Measurements from ENCODE around the gene PRELP. TPM values are rescaled to one million over a fixed set of nuclear protein-coding genes. Genes with fewer than 3 reads are reported as not detected.
A peak's percentile ranks its signal among the peaks of the same experiment; 100 is the strongest.

The PRELP gene
- total RNA-seq, 2 donors from 2014 or later = 232 to 244 TPM

- Histone ChIP-seq H3K4me3 (no peak overlapping the region), H3K4me1 (ENCODE audit: control insufficient read depth in 1 of 2, low read depth in 2 of 2) (peaks cover 7 to 37% of the 10 kb centered on the region in 2 donors), H3K27ac (peak overlapping the region; percentile 39 to 95), H3K36me3 (no peaks in the 10 kb centered on the region), H3K9me3 (no peaks in the 10 kb centered on the region), H3K27me3 (replicated peaks; ENCODE audit: insufficient read depth) (no peaks in the 10 kb centered on the region)
- DNase-seq (ENCODE audit: low spot score) = no peak
- no peak for TF ChIP-seq CTCF (IDR thresholded peaks at IDR 0.05)
- ATAC-seq (ENCODE audit: insufficient number of reproducible peaks, low FRiP score, low read depth) = no peak
These were observed 1.8 kb upstream of the PRELP start for GRCh38 chr1:203473781-203474305.

GRCh38 chr1:203476216-203476814, 709 bp downstream of the PRELP start:
- Histone ChIP-seq H3K27me3 (replicated peaks; ENCODE audit: insufficient read depth) (no peaks in the 10 kb centered on the region), H3K4me1 (ENCODE audit: control insufficient read depth in 1 of 2, low read depth in 2 of 2) (peaks cover 20 to 47% of the 10 kb centered on the region in 2 donors), H3K4me3 (peak overlapping the region; percentile 79), H3K9me3 (no peaks in the 10 kb centered on the region), H3K27ac (peak overlapping the region; percentile 86 to 95), H3K36me3 (no peaks in the 10 kb centered on the region)
- DNase-seq (ENCODE audit: low spot score) (no peak), ATAC-seq (ENCODE audit: insufficient number of reproducible peaks, low FRiP score, low read depth) (no peak)
- TF ChIP-seq CTCF (IDR thresholded peaks at IDR 0.05) = no peak

GRCh38 chr1:203477748-203478147, 2.1 kb downstream of the PRELP start:
- Histone ChIP-seq H3K36me3 (peaks cover under 1% of the 10 kb centered on the region), H3K9me3 (no peaks in the 10 kb centered on the region), H3K4me3 (peak overlapping the region; percentile 79), H3K27me3 (replicated peaks; ENCODE audit: insufficient read depth) (no peaks in the 10 kb centered on the region), H3K27ac (peak overlapping the region; percentile 86 to 95), H3K4me1 (ENCODE audit: control insufficient read depth in 1 of 2, low read depth in 2 of 2) (peaks cover 24 to 58% of the 10 kb centered on the region in 2 donors)
- DNase-seq (ENCODE audit: low spot score) (no peak), ATAC-seq (ENCODE audit: insufficient number of reproducible peaks, low FRiP score, low read depth) (no peak)
- no peak for TF ChIP-seq CTCF (IDR thresholded peaks at IDR 0.05)

- ATAC-seq (ENCODE audit: insufficient number of reproducible peaks, low FRiP score, low read depth) (no peak), DNase-seq (ENCODE audit: low spot score) (no peak)
- no peak for TF ChIP-seq CTCF (IDR thresholded peaks at IDR 0.05)
- Histone ChIP-seq H3K9me3 (no peaks in the 10 kb centered on the region), H3K36me3 (peaks cover 5% of the 10 kb centered on the region), H3K4me3 (peak overlapping the region; percentile 79), H3K27ac (peak overlapping the region; percentile 86 to 95), H3K4me1 (ENCODE audit: control insufficient read depth in 1 of 2, low read depth in 2 of 2) (peaks cover 27 to 63% of the 10 kb centered on the region in 2 donors), H3K27me3 (replicated peaks; ENCODE audit: insufficient read depth) (no peaks in the 10 kb centered on the region)
These were observed 2.6 kb downstream of the PRELP start for GRCh38 chr1:203478231-203478630.

- Histone ChIP-seq H3K36me3 (peaks cover 12% of the 10 kb centered on the region), H3K27me3 (replicated peaks; ENCODE audit: insufficient read depth) (no peaks in the 10 kb centered on the region), H3K4me1 (ENCODE audit: control insufficient read depth in 1 of 2, low read depth in 2 of 2) (peaks cover 32 to 68% of the 10 kb centered on the region in 2 donors), H3K27ac (peak overlapping the region; percentile 86 to 95), H3K4me3 (peak overlapping the region; percentile 79), H3K9me3 (no peaks in the 10 kb centered on the region)
- DNase-seq (ENCODE audit: low spot score) (no peak), ATAC-seq (ENCODE audit: insufficient number of reproducible peaks, low FRiP score, low read depth) (no peak)
- TF ChIP-seq CTCF (IDR thresholded peaks at IDR 0.05) = no peak
These were observed 3.4 kb downstream of the PRELP start for GRCh38 chr1:203478986-203479385.

All from thoracic aorta (tissue), 2 donors.